Breast epithelium (tissue), 4 donors: Measurements from ENCODE around the gene TMEFF2. TPM values are rescaled to one million over a fixed set of nuclear protein-coding genes. Genes with fewer than 3 reads are reported as not detected.

Experiments
- DNase-seq, 2 donors: peaks; one replicate each; pipeline ENCODE4 v3.0.0-alpha.2; 2019; ENCODE audit warnings: low spot score in 2 of 2
- H3K27ac ChIP-seq, 2 donors: fragments of 200-600 bp; sonication (generic) in 1 of 2; one replicate each; pipeline ENCODE4 v1.5.1; 2016 to 2019; ENCODE audit warnings: mild to moderate bottlenecking in 1 of 2
- H3K27me3 ChIP-seq, 2 donors: fragments of 200-600 bp; sonication (generic) in 1 of 2; one replicate each; pipeline versions ENCODE4 v1.5.1 to v1.6.0; 2017 to 2019; ENCODE audit warnings: control low read depth in 1 of 2, mild to moderate bottlenecking in 1 of 2
- H3K36me3 ChIP-seq: fragments of 200-600 bp; one replicate; pipeline ENCODE4 v1.5.1; 2019
- H3K4me1 ChIP-seq, 2 donors: fragments of 200-600 bp; sonication (generic); one replicate each; pipeline ENCODE4 v1.5.1; 2016 to 2019; ENCODE audit warnings: control low read depth in 1 of 2
- H3K4me3 ChIP-seq, 3 donors: fragments of 200-600 bp; sonication (generic); 1 replicate in 2 of 3; 2 replicates in 1 of 3; pipeline ENCODE4 v1.5.1; 2016 to 2019; ENCODE audit warnings: mild to moderate bottlenecking in 3 of 3, moderate library complexity in 2 of 3
- H3K9me3 ChIP-seq, 2 donors: fragments of 200-600 bp; sonication (generic) in 1 of 2; one replicate each; pipeline ENCODE4 v1.5.1; 2016 to 2019; ENCODE audit warnings: control low read depth in 1 of 2
- CTCF ChIP-seq, 3 donors: fragments of 450-650 bp; IDR thresholded peaks; one replicate each; pipeline ENCODE4 v1.5.1; 2016 to 2017; ENCODE audit warnings: antibody characterized with exemption in 3 of 3, mild to moderate bottlenecking in 3 of 3, moderate library complexity in 3 of 3
- POLR2A ChIP-seq: fragments of 450-650 bp; IDR thresholded peaks from one replicate; pipeline ENCODE4 v1.6.1; 2016; ENCODE audit warnings: antibody characterized with exemption, mild to moderate bottlenecking, moderate library complexity
- POLR2AphosphoS5 ChIP-seq, 3 donors: sonication (generic); formaldehyde crosslinking; IDR thresholded peaks; one replicate each; pipeline ENCODE4 v1.6.1; 2017; ENCODE audit warnings: antibody characterized with exemption in 3 of 3
- intact Hi-C: fragments of 100-400 bp; cut with DNase I; formaldehyde crosslinking; loops from one replicate; pipeline ENCODE4 v1.15.1; 2023; ENCODE audit warnings: low total_unique reads
- total RNA-seq, 3 donors: library from RNA; depleted of rRNA; stranded (reverse); fragments of >200 nt; gene quantifications; one replicate each; pipeline ENCODE4 v1.1.0, GENCODE V29; 2016

Gene TMEFF2
- total RNA-seq, 3 donors from 2014 or later = 0.32 TPM; not detected in 2

- intact Hi-C loops = no loop called here
- Histone ChIP-seq H3K4me1 (no peaks in the 10 kb centered on the region), H3K4me3 (no peak overlapping the region), H3K27me3 (no peaks in the 10 kb centered on the region), H3K9me3 (no peaks in the 10 kb centered on the region), H3K27ac (no peak overlapping the region), H3K36me3 (no peaks in the 10 kb centered on the region)
- DNase-seq = no peak
- TF ChIP-seq POLR2A (no peak), CTCF (IDR thresholded peaks at IDR 0.05) (no peak), POLR2AphosphoS5 (IDR thresholded peaks at IDR 0.05) (no peak)
Measured at GRCh38 chr2:192049362-192049761, 145.4 kb downstream of the TMEFF2 start.

- no peaks in the 10 kb centered on the region for H3K27me3 ChIP-seq
- no peak overlapping the region for H3K4me3 ChIP-seq
- H3K4me1 ChIP-seq = no peaks in the 10 kb centered on the region
- intact Hi-C loops = no loop called here
- no peaks in the 10 kb centered on the region for H3K9me3 ChIP-seq
- no peak overlapping the region for H3K27ac ChIP-seq
- no peak for DNase-seq
- TF ChIP-seq CTCF (IDR thresholded peaks at IDR 0.05) (no peak), POLR2A (no peak), POLR2AphosphoS5 (IDR thresholded peaks at IDR 0.05) (no peak)
- H3K36me3 ChIP-seq = no peaks in the 10 kb centered on the region
Measured at GRCh38 chr2:192047315-192048107, 147.2 kb downstream of the TMEFF2 start.

GRCh38 chr2:192044496-192044895 is 150.2 kb downstream of the TMEFF2 start:
- intact Hi-C loops = no loop called here
- Histone ChIP-seq H3K4me1 (no peaks in the 10 kb centered on the region), H3K9me3 (no peaks in the 10 kb centered on the region), H3K27ac (no peak overlapping the region), H3K36me3 (no peaks in the 10 kb centered on the region), H3K27me3 (no peaks in the 10 kb centered on the region), H3K4me3 (no peak overlapping the region)
- no peak for DNase-seq
- TF ChIP-seq POLR2AphosphoS5 (IDR thresholded peaks at IDR 0.05) (no peak), POLR2A (no peak), CTCF (IDR thresholded peaks at IDR 0.05) (no peak)

- Histone ChIP-seq H3K9me3 (no peaks in the 10 kb centered on the region), H3K36me3 (no peaks in the 10 kb centered on the region), H3K4me3 (no peak overlapping the region), H3K4me1 (no peaks in the 10 kb centered on the region), H3K27me3 (no peaks in the 10 kb centered on the region), H3K27ac (no peak overlapping the region)
- TF ChIP-seq CTCF (IDR thresholded peaks at IDR 0.05) (no peak), POLR2A (no peak), POLR2AphosphoS5 (IDR thresholded peaks at IDR 0.05) (no peak)
- no peak for DNase-seq
- intact Hi-C loops = no loop called here
Measured at GRCh38 chr2:192043216-192043870, 151.4 kb downstream of the TMEFF2 start.

- H3K27ac ChIP-seq = no peak overlapping the region
- no peaks in the 10 kb centered on the region for H3K36me3 ChIP-seq
- H3K4me1 ChIP-seq = no peaks in the 10 kb centered on the region
- no peak for DNase-seq
- no peak for TF ChIP-seq CTCF (IDR thresholded peaks at IDR 0.05)
- intact Hi-C loops = no loop called here
- no peaks in the 10 kb centered on the region for H3K9me3 ChIP-seq
- no peaks in the 10 kb centered on the region for H3K27me3 ChIP-seq
- H3K4me3 ChIP-seq = no peak overlapping the region
Measured at GRCh38 chr2:192042126-192042525, 152.6 kb downstream of the TMEFF2 start.
